ENCODE measurements around the gene ANKRD1. TPM values are rescaled to one million over a fixed set of nuclear protein-coding genes. Genes with fewer than 3 reads are reported as not detected.

The ANKRD1 gene
- total RNA-seq, 2 donors from 2014 or later: 3.5 to 43.7 TPM

DNA sequence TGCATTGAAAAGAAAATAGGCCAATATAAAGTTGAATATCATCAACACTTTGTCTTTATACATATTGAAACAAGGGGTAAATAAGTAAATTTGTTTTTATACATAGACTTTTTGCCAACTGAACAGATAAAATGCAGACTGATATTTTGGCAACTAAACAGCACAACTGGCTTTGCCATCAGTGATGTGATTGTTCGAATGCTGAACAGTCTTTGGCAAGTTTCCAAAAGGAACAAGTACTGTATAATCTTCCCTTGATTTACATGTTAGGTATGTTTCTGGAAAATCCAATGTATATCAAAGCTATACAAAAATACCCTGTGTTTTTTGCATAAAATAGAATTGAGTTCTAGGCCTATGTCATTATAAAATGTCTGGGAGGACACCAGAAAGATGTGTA lies 18.2 kb upstream of the ANKRD1 start:
- intact Hi-C loops (cut with DNase I): no loop called here
- DNase-seq (ENCODE audit: low spot score): no peak

DNA sequence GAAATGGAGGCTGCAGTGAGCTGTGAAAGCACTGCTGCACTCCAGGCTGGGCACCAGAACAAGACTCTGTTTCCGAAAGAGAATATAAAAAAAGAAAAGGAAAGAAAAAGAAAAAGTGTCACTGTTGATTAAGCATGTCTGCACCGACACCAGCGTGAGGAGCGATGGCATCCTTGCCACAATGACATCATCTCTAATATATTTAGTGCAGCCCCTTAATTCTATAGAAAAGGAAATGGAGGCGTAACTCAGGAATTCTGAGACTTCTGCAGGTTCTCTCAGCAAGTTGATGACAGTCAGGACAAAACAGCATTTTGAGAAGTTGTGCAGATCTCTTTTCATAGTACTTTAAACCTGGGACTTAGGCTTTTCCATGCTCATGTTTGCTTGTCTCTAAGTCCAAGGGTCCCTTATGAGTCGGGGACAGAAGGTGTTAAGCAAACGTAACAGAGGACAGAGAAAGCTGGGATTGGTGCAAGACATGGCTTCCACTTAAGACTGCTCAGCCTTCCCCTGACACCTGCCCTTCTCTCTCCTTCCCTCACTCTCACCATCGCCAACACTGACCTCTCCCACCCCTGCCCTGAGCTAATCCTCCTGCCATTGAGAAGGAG lies 16.9 kb upstream of the ANKRD1 start:
- intact Hi-C loops (cut with DNase I): no loop called here
- DNase-seq (ENCODE audit: low spot score): no peak

GRCh38 chr10:90936276-90936659 lies 15.4 kb upstream of the ANKRD1 start:
- intact Hi-C loops (cut with DNase I): no loop called here
- no peak for DNase-seq (ENCODE audit: low spot score)

- intact Hi-C loops (cut with DNase I): no loop called here
- no peak for DNase-seq (ENCODE audit: low spot score)
Measured at GRCh38 chr10:90935581-90936275, 14.8 kb upstream of the ANKRD1 start.

- DNase-seq (ENCODE audit: low spot score): peak; percentile 88
- intact Hi-C loops (cut with DNase I): loop anchor here in 1 of 2 donors (5.0 kb wide), 1 partner anchor 36 kb away; no protein-coding TSS in a partner anchor
Measured at GRCh38 chr10:90930971-90931871, 10.3 kb upstream of the ANKRD1 start.

- intact Hi-C loops (cut with DNase I): loop anchor here in 1 of 2 donors (5.0 kb wide), 1 partner anchor 37 kb away; no protein-coding TSS in a partner anchor
- DNase-seq (ENCODE audit: low spot score): no peak
Measured at GRCh38 chr10:90930070-90930837, 9.4 kb upstream of the ANKRD1 start.

DNA sequence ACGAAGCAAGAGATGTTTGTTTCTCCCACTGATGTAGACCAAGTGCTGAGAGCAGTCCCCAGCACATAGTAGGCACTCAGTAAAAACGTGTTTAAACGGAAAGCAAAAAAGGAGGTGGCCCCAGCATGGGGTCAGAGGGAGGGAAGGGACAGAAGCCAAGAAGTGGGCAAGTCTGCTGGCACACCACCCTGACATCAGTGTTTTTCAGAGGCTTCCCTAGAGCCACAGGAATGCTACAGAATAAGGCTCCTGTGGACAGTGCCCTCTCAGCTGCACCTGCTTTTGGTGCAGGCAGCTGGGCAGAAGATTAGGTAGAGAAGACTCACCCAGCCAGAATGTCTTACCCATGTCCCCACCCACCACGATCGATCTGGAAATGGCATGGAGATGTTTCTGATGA lies 8.3 kb upstream of the ANKRD1 start:
- intact Hi-C loops (cut with DNase I): loop anchor here in 1 of 2 donors (10.0 kb wide), 1 partner anchor 106 kb away; no protein-coding TSS in a partner anchor
- no peak for DNase-seq (ENCODE audit: low spot score)

GRCh38 chr10:90927293-90927692 lies 6.4 kb upstream of the ANKRD1 start:
- DNase-seq (ENCODE audit: low spot score): no peak
- intact Hi-C loops (cut with DNase I): loop anchor here in 1 of 2 donors (10.0 kb wide), 1 partner anchor 108 kb away; no protein-coding TSS in a partner anchor

- DNase-seq (ENCODE audit: low spot score): no peak
- intact Hi-C loops (cut with DNase I): loop anchor here in 1 of 2 donors (10.0 kb wide), 1 partner anchor 109 kb away; no protein-coding TSS in a partner anchor
Measured at GRCh38 chr10:90925079-90926029, 4.5 kb upstream of the ANKRD1 start.

DNA sequence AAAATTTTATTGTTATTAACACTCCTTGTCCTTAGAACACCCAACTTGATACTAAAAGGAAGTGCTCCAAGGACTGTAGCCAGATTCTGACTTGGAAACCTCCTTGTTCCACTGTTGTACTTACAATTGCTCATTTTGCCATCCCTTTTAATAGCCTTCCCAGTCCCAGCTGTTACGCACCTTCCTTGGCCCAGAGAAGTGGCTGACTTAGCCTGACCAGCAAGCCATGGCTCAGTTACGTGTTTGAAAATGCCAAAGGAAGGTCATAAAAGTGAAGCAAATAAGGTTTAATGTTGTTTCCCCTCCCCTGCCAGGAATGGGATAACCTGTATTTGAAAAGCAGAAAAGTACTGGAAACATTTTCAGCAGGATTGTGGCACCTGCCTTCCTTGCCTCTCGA lies 3.7 kb upstream of the ANKRD1 start:
- intact Hi-C loops (cut with DNase I): loop anchor here in 1 of 2 donors (5.0 to 10.0 kb wide), 2 partner anchors 43 to 110 kb away; no protein-coding TSS in a partner anchor
- no peak for DNase-seq (ENCODE audit: low spot score)

DNA sequence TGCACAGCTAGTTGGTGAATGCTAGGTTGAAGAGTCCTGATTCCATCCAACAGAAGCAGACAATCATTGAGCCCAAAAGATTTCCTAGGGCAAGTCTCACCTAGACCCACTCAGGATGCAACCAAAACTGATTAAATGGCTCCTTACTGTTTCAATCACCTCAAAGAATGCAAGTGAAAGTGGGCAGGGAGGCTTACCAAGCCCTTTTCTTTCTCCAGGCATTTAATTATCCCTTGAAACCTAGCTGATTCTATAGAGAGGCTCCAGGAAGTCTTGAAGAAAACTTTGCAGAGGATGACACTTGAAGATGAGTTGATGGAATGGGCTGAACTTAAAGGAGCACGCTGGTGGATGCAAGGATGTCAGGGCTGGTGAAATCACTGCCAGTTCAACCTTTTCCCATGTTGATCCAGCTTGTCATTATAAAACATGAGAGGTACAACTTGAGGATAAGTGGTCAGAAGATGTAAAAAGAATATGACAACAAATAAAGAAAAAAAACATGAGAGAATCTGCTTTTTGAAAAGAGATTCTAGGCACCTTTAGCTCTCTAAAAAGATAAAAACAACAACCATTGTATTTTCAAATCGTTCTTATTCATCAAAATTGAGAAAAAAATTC lies 2.3 kb upstream of the ANKRD1 start:
- intact Hi-C loops (cut with DNase I): loop anchor here in 1 of 2 donors (5.0 to 10.0 kb wide), 2 partner anchors 44 to 112 kb away; no protein-coding TSS in a partner anchor
- DNase-seq (ENCODE audit: low spot score): no peak

DNA sequence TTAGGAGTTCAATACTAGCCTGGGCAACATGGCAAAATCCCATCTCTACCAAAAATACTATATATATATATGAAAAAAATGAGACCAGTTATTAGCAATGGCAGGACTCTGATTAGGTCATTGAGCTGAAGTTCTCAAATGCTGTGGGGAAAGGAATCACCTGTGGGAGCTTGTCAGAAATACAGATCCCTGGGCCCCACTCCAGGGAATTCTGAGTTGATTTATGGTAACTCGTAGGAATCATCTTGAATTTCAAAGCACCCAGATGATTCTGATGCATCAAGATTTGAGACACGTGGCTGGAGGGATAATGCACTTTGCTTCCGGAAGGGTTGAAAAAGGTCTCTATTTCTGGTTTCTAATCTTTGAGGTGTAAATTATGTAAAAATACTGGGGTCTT lies 1.0 kb upstream of the ANKRD1 start:
- intact Hi-C loops (cut with DNase I): loop anchor here in 1 of 2 donors (5.0 to 10.0 kb wide), 2 partner anchors 45 to 113 kb away; no protein-coding TSS in a partner anchor

DNA sequence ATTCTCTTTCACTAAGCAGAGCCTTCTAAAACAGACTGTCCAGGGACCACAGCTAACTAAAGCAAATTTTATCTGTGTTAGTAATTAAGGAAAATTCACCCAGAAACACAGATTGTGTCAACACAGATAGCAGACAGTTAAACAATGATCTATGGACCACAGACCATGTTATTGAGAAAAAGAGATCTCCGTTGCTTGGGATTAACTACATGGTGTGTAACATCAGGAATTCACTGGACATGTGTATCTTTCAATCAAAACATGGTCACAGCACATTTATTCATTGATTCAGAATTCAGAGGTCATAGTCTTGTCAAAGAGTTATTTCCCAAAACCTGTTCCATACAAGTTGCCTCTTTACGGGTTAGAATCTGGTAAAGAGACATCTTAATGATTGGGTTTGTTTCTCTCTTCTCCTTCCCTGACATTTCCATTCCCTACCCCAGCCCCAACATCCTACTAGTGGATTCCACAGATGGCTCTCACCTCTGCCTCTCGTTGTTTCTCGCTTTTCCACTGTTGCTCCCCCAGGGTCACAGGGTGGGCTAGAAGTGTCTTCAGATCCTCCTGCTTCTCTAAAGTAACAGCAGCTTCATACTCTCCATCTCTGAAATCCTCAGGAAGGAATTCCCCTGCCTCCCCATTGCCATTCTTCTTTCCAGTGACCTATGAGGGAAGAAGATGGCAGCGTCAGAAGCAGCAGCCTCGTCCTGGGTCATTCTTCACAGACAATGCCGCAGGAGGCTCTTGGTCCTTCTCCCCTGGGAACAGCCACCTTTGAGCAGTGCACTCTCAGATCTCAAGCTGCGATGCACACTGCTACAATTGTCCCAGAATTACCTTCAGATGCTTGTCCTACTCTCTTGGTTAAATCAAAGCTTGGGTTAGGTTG lies 958 bp downstream of the ANKRD1 start:
- intact Hi-C loops (cut with DNase I): loop anchor here (5.0 to 10.0 kb wide), 5 partner anchors 47 to 335 kb away; no protein-coding TSS in a partner anchor
- DNase-seq (ENCODE audit: low spot score): no peak

More for the DNA sequence above, 1.0 kb upstream of the ANKRD1 start:
- no peak for DNase-seq (ENCODE audit: low spot score)

DNA sequence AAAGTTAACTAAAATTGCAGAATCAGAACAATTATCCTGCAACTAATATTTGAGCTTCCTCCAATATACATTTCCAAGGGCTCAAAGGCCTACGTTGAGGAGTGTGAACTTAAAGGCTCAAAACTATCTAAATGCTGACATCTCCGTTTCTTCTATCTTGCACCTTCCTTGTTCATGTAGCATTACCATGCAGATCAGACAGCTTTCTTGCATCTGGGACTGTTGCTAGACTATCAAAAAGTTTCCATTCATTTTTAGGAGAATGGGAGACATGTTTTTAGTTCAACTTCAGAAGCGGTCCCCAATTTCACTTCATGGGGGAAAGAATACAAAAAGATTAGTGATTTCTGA lies 2.9 kb downstream of the ANKRD1 start:
- DNase-seq (ENCODE audit: low spot score): no peak
- intact Hi-C loops (cut with DNase I): loop anchor here (5.0 to 10.0 kb wide), 3 partner anchors 247 to 337 kb away; no protein-coding TSS in a partner anchor

- intact Hi-C loops (cut with DNase I): loop anchor here (5.0 to 10.0 kb wide), 3 partner anchors 247 to 337 kb away; no protein-coding TSS in a partner anchor
- no peak for DNase-seq (ENCODE audit: low spot score)
Measured at GRCh38 chr10:90917238-90917967, 3.5 kb downstream of the ANKRD1 start.

Data from posterior vena cava (tissue), 2 donors.